Right lung (tissue), 5 donors: ENCODE data around the gene NAT8L. TPM values are rescaled to one million over a fixed set of nuclear protein-coding genes. Genes with fewer than 3 reads are reported as not detected.

Experiments used
- DNase-seq, 2 donors: peaks; one replicate each; pipeline ENCODE4 v3.0.0-alpha.2; 2013
- polyA plus RNA-seq, 5 donors: library from polyadenylated mRNA; unstranded; fragments of 120-200 nt; gene quantifications; one replicate each; pipeline versions ENCODE4 v1.2.1 to v1.2.3, GENCODE V29; 2013; ENCODE audit warnings: inconsistent platforms in 1 of 5, low replicate concordance in 1 of 5; ENCODE audit not compliant: insufficient read length in 5 of 5, insufficient read depth in 1 of 5

NAT8L gene
- polyA plus RNA-seq, 5 donors = 2.8 to 7.7 (median 4.1) TPM

DNA sequence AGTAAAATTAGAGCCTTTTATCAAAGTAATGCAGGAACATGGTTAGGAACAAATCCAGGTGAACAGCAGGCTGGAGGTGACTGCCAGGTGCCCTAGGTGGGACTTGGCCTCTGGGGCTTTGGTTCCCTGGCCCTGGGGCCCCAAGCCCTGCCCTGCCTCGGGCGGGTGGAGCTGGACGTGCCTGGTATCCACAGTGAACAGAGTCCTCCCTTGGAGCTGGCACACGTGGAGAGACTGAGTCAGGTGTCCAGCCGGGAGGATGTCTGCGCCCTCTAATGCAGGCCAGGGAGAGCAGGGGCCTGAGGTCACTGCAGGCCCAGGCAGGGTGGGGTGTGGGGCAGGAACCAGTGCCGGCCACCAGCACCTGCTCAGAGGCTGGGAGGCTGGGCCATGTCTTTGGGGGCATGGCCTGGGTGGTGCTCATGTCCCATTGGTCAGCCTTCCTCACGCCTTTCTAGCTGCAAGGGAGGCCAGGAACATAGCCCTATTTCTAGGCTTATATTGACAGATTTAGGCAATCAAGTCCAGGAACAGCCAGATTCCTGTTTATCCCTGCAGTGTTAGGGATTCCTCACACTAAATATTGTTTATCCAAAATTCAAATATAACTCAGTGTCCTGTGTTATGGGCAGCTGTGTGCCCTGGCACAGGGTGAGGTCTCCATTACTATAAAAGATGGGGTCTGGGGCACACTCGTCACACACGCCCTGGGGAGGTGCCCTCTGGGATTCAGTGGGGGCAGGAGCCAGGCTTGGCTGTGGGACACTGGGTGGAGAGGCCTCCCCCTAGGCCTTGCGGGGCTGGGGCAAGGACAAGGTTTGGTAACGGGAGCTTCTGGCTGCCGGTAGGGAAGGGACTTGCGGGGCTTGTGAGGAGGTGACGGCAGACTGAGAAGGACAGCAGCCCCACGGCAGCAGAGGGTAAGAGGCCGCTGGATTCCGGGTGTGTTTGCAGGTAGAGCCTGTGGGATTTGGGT is 14.3 kb upstream of the NAT8L start:
- DNase-seq = no peak

DNA sequence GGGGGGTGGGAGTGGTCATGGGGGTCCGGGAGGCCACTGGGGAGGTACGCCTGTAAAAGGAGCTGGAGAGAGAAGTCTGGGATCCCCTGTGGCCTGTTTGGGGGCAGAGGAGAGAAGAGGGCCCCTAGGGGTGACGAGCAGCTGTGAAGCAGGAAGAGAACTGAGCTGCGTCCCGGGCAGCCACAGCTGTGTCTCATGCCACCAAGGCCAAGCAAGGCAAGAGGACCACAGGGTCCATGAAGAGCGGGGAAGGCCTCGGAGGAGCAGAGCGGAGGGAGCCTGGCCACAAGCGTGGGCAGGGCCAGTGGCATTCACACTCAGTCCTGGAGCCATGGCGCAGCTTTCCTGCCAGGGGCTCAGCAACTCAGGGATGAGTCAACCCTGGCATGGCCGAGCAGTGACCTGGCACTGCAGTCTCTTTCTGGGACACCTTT is 13.6 kb upstream of the NAT8L start:
- no peak for DNase-seq

DNA sequence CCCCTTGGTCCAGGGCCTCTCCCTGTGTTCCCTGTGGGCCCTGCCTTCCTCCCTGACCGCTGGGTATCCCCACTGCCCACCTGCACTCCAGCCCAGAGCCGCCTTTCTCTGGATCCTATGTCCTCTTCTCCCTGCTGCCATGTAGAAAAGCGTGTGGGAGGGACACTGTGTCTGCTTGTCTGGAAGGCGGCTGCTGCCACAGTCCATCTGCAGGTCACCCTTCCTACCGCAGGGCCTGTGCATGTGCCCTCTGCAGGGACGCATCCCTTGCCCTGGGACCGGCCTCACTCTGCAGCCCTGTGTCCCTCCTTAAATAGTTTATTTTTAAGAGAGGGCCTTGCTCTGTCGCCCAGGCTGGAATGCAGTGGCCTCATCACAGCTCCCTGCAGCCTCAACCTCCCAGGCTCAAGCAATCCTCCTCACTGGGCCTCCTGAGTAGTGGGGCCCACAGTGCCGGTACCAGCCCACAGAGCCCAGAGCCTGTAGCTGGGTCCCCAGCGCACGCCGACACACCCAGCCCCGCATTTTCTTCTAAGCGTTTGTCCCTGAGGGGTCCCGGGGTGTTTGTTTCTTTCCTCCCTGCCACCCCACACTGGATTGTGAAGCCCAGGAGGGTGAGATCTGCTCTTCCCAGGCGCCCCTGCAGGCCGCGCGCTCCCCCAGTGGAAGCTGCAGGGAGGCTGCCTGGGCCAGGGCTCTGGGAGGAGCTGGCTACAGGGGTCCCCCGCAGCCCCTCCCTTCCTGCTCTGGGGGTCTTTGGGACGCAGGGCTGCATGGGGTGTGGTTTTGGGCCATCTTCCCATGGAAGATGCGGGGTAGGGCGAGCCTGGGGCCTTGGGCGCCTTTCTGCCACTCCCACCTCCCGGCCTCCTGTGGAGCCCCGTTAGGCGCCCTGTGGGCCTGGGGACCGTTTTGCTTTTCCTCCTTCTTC is 12.8 kb upstream of the NAT8L start:
- no peak for DNase-seq

DNA sequence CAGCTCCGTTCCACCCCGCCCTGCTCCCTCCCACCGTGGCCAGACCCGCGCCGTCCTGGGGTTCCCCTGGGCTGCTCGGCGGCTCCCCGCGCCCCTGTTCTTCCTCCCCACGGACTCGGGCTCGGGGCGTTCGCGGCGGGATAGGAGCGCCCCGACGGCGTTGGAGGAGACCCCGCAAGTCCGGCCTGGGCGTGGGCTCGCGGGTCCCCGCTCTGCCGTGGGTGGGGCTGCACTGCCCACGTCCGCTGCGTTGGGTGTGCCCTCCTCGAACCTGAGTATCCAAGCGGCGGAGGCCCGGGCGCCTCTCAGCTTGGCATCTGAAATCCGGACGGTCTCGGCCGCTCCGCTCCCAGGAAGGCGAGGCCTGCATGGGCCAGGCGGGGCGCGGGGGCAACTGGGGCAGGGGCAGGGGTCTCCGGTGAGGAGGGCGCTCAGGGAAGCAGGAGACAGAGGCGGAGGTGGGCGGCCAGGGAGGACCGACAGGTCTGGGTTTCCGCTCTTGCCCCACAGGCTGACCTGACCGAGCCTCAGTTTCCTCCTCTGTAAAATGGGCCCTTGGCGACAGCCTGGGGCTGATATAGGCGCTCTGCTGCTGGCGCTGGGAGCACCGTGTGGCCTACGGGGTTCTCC is 12.0 kb upstream of the NAT8L start:
- DNase-seq = no peak

DNA sequence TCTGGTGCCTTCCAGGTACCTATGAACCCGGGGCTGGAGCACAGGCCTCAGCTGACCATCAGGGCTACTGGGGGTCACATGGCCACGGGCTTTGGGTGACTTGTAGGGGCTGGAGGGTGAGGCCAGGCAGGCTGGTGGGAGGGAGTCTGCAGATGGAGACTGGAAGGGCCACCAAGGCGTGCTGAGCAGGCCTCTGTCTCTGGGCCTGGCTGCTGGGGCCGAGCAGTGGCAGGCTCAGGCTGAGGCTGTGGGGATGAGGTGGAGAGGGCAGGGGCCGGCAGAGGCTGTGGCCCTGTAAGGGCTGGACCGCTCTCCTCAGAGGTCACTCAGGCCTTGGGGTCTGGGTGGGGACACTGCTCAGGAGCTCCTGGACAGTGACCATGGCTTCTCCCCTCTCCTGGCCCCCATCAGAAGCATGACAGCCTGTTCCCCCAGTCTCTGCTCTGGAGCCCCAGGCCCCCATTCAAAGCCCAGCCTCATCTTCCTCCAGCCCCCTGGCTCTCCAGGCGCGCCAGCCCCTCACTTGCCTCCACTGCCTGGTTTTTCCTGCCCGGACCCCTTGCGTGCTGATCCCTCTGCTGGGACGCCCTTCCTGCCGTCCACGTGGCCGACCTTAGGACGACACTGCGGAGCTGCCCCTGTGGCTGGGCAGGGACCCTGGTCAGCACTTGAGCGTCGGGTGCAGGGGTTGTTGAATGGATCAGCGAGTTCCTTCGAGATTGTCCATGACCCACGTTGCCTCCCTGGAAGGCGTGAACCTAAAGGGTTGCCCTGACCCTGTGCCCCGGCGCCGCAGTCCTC is 11.1 kb upstream of the NAT8L start:
- DNase-seq = no peak

DNA sequence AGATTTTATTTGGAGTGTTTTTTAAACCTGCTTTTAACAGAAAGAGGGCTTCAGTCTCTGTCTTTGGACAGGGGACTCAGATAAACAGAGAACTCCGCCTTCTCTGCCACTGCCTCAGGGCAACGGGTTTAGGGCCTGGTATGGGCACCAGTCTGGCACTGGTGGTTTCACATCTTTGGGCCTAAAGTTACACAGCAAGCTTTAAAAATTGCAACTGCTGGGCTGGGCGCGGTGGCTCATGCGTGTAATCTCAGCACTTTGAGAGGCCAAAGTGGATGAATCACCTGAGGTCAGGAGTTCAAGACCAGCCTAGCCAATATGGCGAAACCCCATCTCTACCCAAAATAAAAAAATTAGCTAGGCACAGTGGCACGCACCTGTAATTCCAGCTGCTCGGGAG is 10.3 kb upstream of the NAT8L start:
- no peak for DNase-seq

DNA sequence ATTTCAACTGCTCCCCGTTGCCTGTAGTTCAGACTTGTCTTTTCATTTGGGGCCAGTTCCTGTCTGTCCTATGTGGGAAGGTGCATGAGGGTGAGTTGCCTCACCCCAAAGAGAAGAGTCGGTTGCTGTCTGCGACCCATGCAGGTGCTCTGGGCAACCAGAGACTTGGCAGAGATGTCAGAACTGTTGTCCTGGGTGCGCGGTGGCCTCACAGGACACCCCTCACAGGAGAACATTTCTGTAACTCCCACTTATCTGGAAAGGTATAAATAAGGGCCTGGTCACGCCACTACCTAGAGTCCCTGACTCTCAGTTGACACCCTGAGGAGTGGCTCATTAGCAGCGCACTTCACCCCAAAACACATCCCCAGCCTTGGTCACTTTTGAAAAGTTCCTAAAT is 9.7 kb upstream of the NAT8L start:
- no peak for DNase-seq

DNA sequence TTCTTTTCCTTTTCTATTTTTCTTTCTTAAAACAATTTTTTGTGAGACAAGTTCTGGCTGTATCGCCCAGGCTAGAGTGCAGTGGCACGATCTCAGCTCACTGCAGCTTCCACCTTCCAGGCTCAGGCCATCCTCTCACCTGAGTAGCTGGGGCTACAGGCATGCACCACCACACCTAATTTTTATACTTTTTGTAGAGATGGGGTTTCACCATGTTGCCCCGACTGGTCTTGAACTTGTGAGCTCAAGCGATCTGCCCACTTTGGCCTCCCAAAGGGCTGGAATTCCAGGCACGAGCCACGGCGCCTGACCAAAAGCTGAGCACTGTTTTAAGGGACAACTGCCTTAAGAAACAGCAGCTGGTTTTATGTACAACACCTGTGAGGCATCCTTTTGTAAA is 9.3 kb upstream of the NAT8L start:
- no peak for DNase-seq

DNA sequence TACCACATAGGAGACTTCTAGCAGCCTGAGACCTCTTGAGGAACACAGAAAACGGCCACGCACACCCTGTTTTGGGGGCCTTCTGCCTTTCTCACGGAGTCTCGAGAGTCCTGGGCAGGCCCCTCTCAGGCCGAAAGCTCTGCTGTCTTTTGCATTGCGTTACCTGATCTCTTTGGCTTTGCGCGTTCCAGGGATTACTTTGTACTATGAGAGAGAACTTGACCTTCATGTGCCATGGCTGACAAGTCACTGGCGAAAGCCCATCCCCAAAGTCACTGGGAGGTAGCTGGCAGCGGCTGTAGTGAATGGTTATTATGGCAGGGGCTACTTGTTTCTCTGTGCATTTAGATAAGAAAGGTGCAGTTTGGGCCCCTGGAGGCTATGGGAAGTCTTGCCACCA is 8.0 kb upstream of the NAT8L start:
- no peak for DNase-seq

DNA sequence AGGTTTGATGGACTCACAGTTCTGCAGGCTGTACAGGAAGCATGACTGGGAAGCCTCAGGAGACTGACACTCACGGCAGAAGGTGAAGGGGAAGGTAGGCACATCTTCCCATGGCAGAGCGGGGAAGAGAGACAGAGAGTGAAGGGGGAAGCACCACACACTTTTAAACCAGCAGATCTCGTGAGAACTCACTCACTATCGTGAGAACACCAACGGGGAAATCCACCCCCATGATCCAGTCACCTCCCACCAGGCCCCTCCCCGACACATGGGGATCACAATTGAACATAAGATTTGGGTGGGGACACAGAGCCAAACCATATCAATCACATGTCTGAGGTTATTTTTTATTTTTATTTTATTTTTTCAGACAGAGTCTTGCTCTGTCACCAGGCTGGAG is 4.9 kb upstream of the NAT8L start:
- no peak for DNase-seq

DNA sequence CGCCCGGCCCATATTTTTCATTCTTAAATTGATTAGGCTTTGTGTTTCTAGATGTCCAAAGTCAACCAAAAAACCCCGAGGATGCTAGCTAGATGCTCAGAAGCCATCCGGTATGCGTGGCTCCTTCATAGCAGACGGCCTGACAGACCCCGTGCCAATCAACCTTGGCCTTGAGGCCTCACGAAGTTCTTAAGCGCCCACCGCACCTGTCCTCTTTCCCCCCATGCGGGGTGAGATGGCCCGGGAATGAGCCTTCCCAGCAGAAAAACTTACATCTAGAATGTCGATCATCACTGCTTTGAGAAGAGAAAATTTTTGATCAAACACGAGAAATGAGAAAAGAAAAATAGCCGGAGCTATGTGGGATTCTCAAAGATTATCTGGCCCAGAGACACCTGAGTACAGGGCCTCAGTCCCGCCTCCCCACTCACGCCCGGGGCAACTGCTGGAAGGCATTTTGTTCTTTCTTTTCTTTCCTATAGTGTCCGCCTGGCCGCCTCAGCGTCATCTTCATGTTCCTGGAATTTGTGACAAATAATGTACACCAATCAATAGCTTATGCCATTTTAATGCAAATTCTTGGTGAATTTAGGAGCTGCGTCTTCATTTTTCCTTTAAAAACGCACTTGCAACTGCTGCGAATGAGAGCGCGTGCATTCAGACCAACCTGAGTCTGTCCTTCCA is 1.6 kb upstream of the NAT8L start:
- no peak for DNase-seq

DNA sequence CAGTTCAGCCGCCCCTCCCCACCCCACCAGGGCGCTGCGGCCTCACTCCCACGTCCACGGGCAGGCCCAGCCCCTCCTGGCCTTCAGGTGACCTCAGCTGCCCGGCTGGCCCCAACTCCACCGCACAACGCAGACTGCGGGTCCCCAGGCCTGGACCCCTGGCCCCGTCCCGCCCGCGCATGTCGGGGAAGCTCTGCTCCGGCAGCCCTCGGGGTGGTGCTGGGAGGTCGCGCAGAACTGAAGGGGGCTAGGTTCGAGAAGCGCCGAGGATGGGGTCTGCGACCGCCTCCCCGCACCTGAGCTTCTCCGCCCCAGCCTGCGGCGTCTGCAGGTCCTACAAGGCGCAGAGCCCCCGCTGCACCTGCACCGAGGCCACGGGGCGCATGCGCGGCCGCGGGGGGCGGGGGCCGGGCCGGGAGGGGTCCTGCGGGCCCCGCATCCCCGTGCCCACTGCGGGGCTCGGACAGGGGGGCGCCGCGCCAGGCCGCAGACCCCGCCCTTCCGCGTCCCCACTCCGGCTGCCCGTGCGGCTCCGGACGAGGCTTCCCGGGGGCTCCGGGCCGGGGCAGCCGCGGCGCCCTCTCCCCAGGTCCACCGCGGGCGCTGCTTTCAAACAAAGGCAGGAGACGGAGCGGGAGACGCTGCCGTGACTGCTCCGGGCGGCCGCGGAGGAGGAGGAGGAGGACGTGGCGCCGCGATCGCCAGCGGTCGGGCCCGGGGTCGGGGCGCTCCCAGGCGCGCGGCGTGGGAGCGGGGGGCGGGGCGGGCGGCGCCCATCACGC is 672 bp upstream of the NAT8L start:
- no peak for DNase-seq

DNA sequence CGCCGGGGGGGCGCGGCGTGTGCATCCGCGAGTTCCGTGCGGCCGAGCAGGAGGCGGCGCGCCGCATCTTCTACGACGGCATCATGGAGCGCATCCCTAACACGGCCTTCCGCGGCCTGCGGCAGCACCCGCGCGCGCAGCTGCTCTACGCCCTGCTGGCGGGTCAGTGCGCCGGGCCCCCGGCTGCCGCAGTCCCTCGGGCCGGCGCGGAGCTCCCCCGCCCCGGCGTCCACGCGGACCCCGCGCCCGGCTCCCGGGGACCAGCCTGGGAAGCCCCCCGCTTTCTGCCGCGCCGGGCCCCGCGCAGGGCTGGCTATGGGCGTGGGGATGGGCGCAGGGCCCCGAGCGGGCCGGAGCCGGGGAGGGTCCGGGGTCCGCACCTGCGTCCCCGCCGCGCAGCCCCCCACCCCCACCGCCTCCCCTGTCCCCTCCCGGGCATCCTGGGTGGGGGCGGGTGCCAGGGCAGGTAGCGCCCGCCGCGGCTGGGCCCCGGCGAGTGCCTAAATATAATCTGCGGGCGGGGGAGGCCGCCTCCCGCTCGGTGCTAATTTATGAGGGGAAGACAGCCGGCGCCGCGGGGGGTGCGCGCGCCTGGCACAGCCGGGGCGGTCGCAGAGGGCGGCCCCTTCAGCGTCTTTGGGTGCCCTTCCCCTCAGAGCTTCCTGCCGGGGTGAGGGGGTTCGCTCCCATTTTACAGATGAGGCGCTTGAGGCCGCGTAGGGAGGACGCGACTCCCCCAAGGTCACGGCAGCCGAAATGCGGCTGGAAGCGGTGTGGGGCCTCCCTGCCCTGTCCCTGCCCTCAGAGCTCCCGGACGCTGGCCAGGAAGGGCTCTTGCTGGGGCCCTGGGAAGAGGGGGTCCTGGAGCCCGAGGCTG is 837 bp downstream of the NAT8L start:
- DNase-seq = no peak

DNA sequence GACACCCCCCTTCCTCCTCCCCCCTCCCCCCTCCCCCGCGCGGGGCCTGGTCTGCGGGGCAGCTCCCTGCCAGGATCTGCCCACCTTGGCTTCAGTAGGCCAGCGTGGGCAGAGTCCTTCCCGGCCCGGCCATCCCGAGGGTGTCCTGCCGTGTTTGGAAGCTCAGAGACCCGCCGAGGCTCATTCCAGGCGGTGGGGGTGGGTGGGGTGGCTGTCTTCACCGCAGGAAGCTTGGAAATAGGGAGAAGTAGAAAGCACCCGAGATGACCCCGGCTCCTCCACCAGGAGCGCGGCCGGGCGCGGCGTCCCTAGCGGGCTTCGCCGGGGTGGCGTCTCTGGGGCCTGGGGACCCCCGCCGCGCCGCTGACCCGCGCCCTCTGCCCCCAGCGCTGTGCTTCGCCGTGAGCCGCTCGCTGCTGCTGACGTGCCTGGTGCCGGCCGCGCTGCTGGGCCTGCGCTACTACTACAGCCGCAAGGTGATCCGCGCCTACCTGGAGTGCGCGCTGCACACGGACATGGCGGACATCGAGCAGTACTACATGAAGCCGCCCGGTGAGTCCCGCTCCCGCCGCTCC is 1.6 kb downstream of the NAT8L start:
- no peak for DNase-seq

DNA sequence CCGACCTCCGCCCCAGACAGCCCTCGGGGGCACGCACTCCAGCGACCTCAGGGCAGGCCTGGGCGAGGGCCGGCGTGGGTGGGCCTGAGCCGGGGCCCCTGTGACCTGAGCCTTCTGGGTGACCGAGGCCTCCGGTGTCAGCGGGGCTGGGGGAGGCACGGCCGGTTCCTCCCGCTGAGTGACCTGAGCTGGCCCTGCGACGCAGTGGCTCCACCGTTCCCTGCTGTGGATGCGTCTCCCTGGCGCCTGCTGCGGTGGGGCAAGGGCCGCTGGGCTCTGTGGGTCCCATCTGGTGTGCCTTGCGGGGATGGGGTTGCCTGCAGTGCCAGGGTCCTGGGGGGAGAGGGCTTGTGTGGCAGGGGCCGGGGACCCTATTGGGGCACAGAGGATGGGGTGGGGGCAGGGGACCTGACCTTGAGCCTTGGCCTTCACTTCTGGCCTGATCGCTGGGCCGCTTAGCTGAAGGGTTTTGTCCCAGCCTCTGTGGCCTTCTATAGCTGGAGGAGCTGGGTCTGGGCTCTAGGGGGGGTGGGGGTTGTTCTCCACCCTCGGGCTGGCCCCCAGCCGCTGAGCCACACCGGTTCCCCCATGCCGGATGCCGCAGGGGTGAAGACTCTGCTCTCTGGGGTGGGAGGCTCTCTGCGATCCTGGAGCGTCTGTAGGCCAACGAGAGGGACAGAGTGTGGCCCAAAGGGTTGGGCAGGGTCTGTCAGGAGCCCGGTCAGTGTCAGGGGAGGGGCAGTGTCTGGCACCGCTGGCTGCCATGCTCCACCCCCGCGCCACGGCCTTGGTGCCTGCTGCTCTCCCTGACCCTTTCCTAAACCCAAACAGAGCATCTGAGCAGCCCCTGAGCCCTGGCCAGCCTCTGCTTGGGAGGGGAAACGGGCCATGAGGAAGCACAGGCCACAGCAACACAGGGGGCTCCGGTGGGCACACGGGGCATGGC is 2.3 kb downstream of the NAT8L start:
- no peak for DNase-seq

DNA sequence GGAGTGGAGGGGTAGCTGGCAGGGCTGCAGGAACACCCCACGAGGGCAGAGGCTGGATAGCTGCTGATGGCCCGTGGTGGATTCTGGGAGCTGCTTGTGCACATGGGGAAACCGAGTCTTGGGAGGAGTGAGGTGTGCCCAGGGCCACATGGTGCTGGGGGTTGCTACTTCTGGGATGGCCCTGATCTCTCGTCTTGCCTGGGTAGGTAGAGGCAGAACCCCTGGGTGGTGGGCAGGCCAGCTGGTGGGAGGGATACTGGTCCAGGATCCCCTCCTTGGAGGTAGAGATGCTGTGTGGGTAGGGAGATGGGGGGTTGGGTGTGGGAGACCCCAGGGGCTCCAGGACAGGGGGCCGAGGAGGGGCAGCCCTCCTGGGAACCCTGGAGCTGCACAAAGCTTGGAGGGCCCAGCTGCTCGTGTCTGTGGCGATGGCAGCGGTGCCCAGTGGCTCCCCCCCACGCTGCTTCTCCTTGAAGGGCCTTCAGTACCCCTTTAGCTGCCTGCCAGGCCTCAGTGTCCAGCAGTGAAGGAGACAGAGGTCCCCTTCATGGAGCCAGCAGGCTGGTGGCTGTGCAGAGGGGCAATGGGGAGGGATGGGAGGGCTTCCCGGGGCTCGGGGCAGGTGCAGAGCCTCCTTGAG is 3.2 kb downstream of the NAT8L start:
- no peak for DNase-seq
